K562 (cell line): ENCODE measurements around the gene WDR45. TPM values are rescaled to one million over a fixed set of nuclear protein-coding genes. Genes with fewer than 3 reads are reported as not detected.

Experiments used
- ARNT ChIP-seq, 2 experiments: fragments of 450-650 bp; IDR thresholded peaks; 2 replicates each; pipeline ENCODE4 v1.6.1; 2016; ENCODE audit warnings: mild to moderate bottlenecking in 1 of 2
- ATF3 ChIP-seq, 2 experiments: fragments of 450-650 bp in 1 of 2; sonication (generic) in 1 of 2; formaldehyde crosslinking in 1 of 2; IDR thresholded peaks in 1 of 2; conservative IDR thresholded peaks in 1 of 2; 2 replicates each; pipeline versions ENCODE4 v1.6.1 to v1.8.1; 2016 to 2023; ENCODE audit warnings: mild to moderate bottlenecking in 2 of 2, moderate library complexity in 2 of 2, inconsistent platforms in 1 of 2, missing genetic modification reagents in 1 of 2
- BACH1 ChIP-seq: fragments of 200-800 bp; sonication (Bioruptor generic); IDR thresholded peaks from 2 replicates; pipeline ENCODE4 v1.6.1; 2016; ENCODE audit warnings: missing genetic modification characterization, missing compliant biosample characterization
- CREBBP ChIP-seq: IDR thresholded peaks from one replicate; pipeline ENCODE4 v1.6.1; 2012; ENCODE audit warnings: low read depth, mild to moderate bottlenecking, control low read depth, inconsistent platforms, low read length
- CTBP1 ChIP-seq: fragments of 450-650 bp; IDR thresholded peaks from 2 replicates; pipeline ENCODE4 v1.6.1; 2016; ENCODE audit warnings: borderline replicate concordance
- HMGXB4 ChIP-seq: sonication (generic); formaldehyde crosslinking; IDR thresholded peaks from 2 replicates; pipeline ENCODE4 v1.8.1; 2023; ENCODE audit warnings: mild to moderate bottlenecking, missing genetic modification reagents
- SIN3B ChIP-seq: fragments of 450-650 bp; IDR thresholded peaks from 2 replicates; pipeline ENCODE4 v1.6.1; 2017; ENCODE audit warnings: low read depth, mild to moderate bottlenecking, moderate library complexity
- STAT6 ChIP-seq: sonication (generic); formaldehyde crosslinking; IDR thresholded peaks from 2 replicates; pipeline ENCODE4 v1.8.1; 2023; ENCODE audit warnings: mild to moderate bottlenecking, missing genetic modification reagents
- ZBTB5 ChIP-seq: fragments of 450-650 bp; IDR thresholded peaks from 2 replicates; pipeline ENCODE4 v1.6.1; 2017; ENCODE audit warnings: antibody characterized with exemption
- ZNF24 ChIP-seq: fragments of 450-650 bp; IDR thresholded peaks from 2 replicates; pipeline ENCODE4 v1.6.1; 2016
- ZNF347 ChIP-seq: fragments of 450-650 bp; formaldehyde crosslinking; IDR thresholded peaks from 2 replicates; pipeline ENCODE4 v1.4.0; 2020; ENCODE audit warnings: low read depth, mild to moderate bottlenecking, moderate library complexity
- ZNF609 ChIP-seq: sonication (generic); formaldehyde crosslinking; IDR thresholded peaks from 2 replicates; pipeline ENCODE4 v1.8.1; 2023; ENCODE audit warnings: missing genetic modification reagents, mild to moderate bottlenecking, borderline replicate concordance
- ZNF717 ChIP-seq: fragments of 250-450 bp; sonication (Bioruptor Pico); IDR thresholded peaks from 2 replicates; pipeline ENCODE4 v1.5.0; 2021
- ZNF780A ChIP-seq: fragments of 250-450 bp; sonication (Bioruptor Pico); IDR thresholded peaks from 2 replicates; pipeline ENCODE4 v1.5.0; 2021; ENCODE audit warnings: mild to moderate bottlenecking
- polyA plus RNA-seq, 8 experiments: library from polyadenylated mRNA; depleted of rRNA in 4 of 8; stranded (reverse) in 5 of 8; unstranded in 3 of 8; fragments of >200 nt; fragmentation: Nextera tagmentation in 2 of 8; fragmentation: Illumina TruSeq in 1 of 8; extraction: Ambion mirVana in 2 of 8; extraction: Trizol in 1 of 8; gene quantifications; 2 replicates each; pipeline versions ENCODE4 v1.2.1 to v1.2.3, GENCODE V29; 2011 to 2014; ENCODE audit warnings: inconsistent platforms in 1 of 8, missing spikeins in 1 of 8
- total RNA-seq, 7 experiments: library from RNA; depleted of rRNA in 6 of 7; stranded (reverse); fragments of >200 nt in 6 of 7; fragmentation: Illumina TruSeq in 2 of 7; extraction: Trizol in 2 of 7; gene quantifications; 2 replicates each; pipeline versions ENCODE4 v1.2.1 to v1.2.3, GENCODE V29; 2011 to 2021; ENCODE audit warnings: low replicate concordance in 1 of 7

The WDR45 gene
- total and polyA plus RNA-seq, 9 of the 15 experiments (the other 6 are each of a cell fraction or from before 2014, with no cell fraction given), result 19.4 to 136 (median 59.7) TPM

- no peak for TF ChIP-seq HMGXB4 (CRISPR knock-in tag)
- TF ChIP-seq ATF3 (IDR thresholded peaks at IDR 0.05), result peak; percentile 84
- TF ChIP-seq ATF3 (CRISPR knock-in tag; conservative IDR thresholded peaks at IDR 0.05), result no peak
- no peak for TF ChIP-seq ZNF717
- no peak for TF ChIP-seq ZBTB5
- TF ChIP-seq ZNF347, result no peak
- 0 out of 4 replicates have a peak, but pooled peaks of 1 of the 2 experiments have one; percentile 53 for TF ChIP-seq ARNT (IDR thresholded peaks at IDR 0.05)
- no peak for TF ChIP-seq ZNF780A (CRISPR knock-in tag)
- peak; percentile 99 for TF ChIP-seq BACH1 (tag)
- TF ChIP-seq ZNF24, result no peak
- peak; percentile 37; the same call in 1 of the 2 replicates for TF ChIP-seq CTBP1
- TF ChIP-seq CREBBP, result no peak
- no peak for TF ChIP-seq STAT6
- TF ChIP-seq ZNF609 (CRISPR knock-in tag), result no peak
- TF ChIP-seq SIN3B, result no peak
Observed at GRCh38 chrX:49039598-49040375, 39.9 kb downstream of the WDR45 start (continued).
